CD4-positive, alpha-beta T cell treated with Interleukin-4 for 4 hours (primary cell): ENCODE data around the gene CCDC85B.
"Not testable (repeated sequence)": the region's sequence is repeated elsewhere in the genome, so short reads cannot be mapped to it uniquely, and the experiment has no call there.

Experiments
- DNase-seq: peaks from one replicate; pipeline ENCODE4 v3.0.0-alpha.2; 2020

CCDC85B gene

DNA sequence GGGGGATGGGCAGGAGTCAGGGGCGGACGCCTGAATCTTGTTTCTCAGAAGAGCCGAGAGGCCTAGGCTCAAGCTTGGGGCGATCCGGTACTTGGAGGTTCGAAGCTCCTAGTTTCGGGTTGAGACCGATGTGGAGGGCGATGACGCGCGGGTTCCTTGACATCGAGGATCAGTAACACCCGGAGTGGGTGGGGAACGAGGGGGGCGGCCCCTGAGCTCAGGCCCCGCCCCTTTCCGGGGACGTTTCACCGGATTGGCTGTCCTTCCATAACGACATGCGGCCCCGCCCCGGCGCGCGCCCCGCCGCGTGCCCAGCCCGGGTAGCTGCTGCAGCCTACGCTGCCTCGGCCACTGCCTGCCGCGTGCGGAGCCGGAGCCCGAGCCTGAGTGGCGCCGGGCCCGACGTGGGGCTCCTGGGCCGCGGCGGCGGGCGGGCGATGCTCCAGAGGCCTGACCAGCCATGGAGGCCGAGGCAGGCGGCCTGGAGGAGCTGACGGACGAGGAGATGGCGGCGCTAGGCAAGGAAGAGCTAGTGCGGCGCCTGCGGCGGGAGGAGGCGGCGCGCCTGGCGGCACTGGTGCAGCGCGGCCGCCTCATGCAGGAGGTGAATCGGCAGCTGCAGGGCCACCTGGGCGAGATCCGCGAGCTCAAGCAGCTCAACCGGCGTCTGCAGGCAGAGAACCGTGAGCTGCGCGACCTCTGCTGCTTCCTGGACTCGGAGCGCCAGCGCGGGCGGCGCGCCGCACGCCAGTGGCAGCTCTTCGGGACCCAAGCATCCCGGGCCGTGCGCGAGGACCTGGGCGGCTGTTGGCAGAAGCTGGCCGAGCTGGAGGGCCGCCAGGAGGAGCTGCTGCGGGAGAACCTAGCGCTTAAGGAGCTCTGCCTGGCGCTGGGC lies at the start of gene CCDC85B:
CCDC85B (plus strand) TSS at position 350 of the 895 bp plus-strand sequence; CDS start at position 461, 111 bp downstream.
- DNase-seq, result peak; percentile 97

DNA sequence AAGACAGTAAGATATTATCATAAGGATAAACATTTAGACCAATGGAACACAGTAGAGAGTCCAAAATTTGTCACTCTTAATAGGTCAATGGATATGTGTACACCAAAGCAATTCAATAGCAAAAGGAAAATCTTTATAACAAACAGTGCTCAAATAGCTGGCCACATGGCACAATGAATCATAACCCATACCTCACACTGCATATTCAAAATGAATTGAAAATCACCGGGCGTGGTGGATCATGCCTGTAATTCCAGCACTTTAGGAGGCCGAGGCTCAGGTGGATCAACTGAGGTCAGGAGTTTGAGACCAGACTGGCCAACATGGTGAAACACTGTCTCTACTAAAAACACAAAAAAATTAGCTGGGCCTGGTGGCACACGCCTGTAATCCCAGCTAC lies 48.3 kb upstream of the CCDC85B start:
- DNase-seq, result no peak

DNA sequence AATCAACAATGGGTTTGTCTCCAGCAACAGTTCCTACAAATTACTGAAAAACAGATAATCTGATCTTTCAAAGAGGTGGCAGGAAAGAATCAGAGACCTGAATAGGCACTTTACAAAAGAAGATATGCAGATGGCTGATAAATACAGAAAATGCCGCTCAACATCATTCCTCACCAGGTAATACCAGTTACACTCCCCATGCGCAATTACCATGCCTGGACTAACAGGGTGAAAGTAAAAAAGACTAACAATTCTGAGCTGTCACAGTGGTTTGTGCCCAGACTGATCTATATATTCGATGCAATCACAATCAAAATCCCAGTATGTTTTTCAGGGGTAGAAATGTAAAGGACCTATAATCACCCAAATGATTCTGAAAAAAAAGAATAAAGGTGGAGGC lies 46.7 kb upstream of the CCDC85B start:
- DNase-seq, result no peak

DNA sequence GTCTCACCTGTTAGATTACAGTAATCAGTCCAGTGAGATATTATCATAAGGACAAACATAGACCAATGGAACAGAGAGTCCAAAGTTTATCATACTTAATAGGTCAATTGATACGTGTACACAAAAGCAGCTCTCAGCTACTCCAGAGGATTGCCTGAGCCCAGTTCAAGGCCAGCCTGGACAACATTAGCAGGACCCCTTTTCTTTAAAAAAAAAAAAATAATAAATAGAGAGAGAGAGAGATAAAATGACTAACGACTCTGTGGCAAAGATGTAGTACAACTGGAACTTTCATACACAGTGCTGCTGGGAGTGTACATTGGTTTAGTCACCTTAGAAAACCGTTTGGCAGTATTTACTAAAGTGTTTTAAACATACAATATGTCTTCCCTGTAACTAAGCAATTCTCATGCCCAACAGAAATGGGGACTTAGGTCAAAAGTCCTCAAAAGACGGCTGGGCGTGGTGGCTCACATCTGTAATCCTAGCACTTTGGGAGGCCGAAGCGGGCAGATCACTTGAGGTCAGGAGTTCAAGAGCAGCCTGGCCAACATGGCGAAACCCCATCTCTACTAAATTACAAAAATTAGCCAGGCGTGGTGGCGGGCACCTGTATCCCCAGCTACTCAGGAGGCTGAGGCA lies 46.1 kb upstream of the CCDC85B start:
- no peak for DNase-seq

DNA sequence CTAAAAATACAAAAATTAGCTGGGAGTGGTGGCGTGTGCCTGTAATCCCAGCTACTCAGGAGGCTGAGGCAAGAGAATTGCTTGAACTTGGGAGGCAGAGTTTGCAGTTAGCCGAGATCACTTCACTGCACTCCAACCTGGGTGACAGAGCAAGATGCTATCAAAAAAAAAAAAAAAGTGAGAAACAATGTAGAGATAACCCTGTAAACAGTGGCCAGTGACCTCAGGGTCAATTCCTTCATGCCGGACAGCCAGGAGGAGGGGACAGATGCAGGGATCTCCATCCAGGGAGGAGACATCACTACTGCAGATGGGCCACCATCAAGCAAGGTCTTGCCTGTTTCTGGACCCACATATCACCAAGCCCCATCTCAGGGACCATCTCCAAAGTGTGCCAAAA lies 42.7 kb upstream of the CCDC85B start:
- no peak for DNase-seq

DNA sequence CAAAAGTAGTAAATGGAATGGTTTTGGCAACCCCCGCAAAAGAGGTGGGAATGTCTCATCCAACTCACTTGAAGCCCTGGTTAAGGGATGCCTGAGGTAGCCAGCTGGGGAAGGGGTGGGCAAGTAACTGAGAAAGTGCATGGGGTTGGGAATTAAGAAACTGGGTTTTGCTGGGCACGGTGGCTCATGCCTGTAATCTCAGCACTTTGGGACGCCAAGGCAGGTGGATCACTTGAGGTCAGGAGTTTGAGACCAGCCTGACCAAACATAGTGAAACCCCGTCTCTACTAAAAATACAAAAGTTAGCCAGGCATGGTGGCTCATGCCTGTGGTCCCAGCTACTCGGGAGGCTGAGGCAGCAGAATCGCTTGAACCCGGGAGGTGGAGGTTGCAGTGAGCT lies 41.8 kb upstream of the CCDC85B start:
- DNase-seq, result not testable (repeated sequence)

DNA sequence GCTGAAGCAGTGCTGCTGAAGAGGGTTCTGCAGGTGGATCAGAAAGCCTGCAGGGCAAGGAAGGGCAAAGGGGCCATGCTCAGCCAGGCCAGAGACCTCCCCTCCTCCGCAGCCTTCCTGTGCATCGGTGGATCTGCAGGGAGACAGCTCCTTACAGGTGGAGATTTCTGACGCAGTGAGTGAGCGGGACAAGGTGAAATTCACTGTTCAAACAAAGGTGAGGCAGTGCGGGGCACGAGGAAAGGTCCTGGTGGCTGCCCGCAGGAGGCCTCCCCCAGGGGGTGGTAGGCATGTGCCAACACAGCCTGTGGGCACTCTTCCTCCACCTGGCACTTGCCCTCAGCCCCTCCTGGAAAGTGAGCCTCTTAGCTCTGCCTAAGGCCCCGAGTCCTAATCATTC lies 41.1 kb upstream of the CCDC85B start:
- no peak for DNase-seq

DNA sequence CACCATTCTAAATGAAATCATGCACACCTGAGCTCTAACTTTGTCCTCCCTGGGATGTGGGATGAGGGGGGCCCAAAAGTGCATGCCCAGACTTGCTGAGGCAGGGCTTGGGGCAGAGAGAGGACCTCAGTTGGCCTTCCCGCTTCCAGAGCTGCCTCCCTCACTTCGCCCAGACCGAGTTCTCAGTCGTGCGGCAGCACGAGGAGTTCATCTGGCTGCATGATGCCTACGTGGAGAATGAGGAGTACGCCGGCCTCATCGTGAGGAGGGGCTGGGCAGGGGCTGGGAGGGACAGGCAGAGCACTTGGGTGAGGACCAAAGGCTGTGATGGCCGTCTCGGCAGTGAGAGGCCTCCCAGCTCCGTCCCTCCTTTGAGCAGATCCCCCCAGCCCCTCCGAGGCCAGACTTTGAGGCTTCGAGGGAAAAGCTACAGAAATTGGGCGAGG lies 40.7 kb upstream of the CCDC85B start:
- no peak for DNase-seq

DNA sequence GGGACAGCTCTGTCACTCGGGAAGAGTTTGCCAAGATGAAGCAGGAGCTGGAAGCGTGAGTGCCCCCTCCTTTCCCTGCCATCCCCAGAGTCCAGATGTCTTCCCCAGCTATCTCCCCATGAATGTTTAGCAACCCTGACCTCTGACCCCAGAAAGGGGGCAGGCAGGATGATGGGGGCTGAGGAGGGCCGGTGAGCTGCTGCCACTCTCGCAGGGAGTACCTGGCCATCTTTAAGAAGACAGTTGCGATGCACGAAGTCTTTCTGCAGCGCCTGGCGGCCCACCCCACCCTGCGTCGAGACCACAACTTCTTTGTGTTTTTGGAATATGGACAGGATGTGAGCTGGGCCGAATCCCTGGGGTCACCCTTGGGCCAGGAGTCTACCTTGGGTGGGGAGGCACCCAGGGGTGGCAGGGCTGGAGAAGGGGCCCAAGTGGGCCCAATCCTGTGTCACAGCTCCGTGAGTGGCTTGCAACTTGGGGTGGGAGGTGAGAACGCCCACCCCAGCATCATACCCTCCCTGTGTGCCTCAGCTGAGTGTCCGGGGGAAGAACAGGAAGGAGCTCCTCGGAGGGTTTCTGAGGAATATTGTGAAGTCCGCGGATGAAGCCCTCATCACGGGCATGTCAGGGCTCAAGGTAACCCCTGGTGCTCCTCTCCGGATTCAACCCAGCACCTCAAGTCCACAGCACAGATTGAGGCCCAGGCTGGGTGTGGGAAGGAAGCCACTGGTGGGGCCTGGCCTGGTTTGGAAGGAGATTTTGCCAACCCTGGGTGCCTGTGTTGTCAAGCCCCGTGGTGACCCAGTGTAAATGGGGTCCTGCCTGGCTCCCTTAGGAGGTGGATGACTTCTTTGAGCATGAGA lies 40.0 kb upstream of the CCDC85B start:
- DNase-seq, result no peak

DNA sequence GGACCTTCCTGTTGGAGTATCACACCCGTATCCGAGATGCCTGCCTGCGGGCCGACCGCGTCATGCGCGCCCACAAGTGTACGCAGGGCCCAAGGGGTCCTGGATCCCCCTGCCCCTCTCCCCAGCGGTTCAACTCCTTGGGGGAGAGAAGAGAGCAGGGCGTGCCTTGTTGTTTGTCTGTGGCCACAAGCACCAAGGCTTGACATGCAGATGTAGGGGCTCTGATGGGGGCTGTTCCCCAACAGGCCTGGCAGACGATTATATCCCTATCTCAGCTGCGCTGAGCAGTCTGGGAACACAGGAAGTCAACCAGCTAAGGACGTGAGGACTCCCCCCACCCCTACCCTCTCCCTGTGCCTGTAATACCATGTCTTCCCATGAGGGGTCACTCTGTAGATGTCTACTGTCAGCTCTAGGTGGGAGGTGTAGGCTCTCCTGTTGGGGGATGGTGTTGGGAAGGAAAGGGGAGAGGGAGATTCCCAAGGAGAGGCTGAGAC lies 39.3 kb upstream of the CCDC85B start:
- DNase-seq, result no peak

DNA sequence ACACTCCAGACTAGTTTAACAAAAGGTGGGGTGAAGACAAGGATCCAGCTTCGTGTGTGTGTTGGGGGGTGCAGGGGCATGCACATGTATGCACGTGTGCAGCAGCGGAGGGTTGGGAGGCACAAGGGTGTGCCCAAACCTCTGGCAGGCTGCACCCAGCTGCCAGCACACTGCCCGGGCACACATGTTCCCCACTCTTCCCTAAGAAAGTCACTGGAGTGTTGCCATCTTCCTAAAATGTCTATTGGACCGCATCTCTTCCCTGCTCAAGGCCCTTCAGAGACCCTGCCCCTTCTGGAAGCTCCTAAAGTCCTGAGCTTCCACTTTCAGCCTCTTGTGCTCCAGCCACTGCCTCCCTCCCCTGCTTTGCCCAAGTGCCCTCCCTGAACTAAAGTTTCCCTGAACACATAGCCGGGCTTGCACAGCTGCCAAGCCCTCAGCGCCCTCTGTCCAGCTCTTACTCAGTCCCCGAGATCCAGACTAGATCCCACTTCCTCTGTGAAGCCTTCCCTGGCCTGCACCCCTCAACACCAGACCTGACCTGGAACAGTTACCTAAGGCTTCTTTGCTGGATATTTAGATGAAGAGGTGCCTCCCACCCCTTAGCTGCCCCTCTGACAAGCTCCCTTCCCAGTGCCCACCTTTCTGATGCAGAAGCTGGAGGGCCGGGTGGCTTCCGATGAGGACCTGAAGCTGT lies 38.5 kb upstream of the CCDC85B start:
- no peak for DNase-seq

DNA sequence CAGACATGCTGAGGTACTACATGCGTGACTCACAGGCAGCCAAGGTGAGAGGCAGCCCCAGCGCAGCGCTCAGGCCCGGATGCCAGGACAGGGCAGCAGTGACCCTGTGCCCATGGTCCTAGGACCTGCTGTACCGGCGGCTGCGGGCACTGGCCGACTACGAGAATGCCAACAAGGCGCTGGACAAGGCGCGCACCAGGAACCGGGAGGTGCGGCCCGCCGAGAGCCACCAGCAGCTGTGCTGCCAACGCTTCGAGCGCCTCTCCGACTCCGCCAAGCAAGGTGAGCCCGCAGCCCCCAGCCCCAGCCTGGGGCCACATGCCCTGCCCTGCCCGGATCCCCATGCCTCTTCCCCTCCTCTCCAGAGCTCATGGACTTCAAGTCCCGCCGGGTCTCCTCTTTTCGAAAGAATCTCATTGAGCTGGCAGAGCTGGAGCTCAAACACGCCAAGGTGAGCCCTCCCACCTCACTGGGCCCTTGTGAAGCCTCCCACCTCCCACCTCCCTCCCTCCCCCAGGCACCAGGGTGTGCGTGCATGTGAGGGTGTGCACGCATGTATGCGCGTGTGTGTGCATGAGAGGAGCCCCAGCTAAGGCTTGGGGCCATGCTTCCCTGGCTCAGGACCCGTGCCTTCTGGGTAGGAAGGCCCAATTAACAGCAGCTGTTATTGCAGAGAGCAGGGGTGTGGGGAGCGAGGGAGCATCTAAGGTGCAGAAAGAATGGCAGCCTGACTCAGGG lies 37.8 kb upstream of the CCDC85B start:
- DNase-seq, result no peak

DNA sequence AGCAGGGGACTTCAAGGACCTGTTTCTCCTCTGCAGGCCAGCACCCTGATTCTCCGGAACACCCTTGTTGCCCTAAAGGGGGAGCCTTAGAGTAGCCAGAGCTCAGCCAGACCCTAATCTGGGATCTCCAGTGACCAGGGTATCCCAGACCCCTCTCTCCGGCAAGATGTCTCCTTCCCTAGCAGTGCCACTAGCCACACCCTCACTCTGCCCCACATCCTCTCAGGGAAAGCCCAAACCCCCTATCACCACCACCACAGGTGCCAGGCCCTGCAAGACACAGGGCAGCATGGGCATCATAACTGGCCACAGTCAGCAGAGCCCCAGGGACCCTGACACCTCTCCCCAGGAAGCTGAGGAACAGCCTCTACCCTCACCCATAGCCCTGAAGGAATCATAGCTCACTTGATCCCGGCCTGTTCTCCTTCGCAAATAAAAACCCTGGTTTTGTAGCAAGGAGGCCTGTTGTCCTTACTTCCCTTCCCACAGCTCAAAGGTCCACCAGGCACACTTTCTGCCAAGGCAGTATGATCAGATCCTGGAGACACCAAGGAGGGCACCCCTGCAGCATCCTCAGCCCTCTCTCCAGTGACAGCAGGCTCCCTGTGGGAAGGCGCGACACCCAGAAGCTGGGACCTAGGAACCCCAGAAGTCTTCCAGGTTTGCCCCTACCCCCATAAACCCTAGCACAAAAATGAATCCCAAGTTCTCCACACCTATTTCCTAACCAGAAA lies 37.1 kb upstream of the CCDC85B start:
- no peak for DNase-seq

DNA sequence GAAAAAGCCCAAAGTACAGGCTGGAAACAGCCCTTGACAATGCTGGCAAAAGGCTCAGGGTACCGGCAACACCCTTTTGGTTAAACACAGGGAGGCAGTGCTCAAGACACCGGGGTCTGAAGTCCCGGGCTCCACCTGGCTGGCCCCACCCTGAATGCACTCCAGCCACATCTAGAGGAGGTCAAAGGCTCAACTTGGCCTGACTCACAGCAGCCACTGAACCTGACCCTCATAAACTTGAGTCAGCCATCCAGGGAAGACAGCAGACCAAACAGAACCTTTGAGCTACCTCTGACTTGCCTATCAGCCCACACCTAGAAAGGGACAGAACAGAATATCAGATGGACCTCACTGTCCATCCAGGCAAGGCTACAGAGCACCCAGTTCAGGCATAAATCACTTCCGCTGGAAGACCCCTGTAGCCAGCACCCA lies 36.3 kb upstream of the CCDC85B start:
- no peak for DNase-seq

DNA sequence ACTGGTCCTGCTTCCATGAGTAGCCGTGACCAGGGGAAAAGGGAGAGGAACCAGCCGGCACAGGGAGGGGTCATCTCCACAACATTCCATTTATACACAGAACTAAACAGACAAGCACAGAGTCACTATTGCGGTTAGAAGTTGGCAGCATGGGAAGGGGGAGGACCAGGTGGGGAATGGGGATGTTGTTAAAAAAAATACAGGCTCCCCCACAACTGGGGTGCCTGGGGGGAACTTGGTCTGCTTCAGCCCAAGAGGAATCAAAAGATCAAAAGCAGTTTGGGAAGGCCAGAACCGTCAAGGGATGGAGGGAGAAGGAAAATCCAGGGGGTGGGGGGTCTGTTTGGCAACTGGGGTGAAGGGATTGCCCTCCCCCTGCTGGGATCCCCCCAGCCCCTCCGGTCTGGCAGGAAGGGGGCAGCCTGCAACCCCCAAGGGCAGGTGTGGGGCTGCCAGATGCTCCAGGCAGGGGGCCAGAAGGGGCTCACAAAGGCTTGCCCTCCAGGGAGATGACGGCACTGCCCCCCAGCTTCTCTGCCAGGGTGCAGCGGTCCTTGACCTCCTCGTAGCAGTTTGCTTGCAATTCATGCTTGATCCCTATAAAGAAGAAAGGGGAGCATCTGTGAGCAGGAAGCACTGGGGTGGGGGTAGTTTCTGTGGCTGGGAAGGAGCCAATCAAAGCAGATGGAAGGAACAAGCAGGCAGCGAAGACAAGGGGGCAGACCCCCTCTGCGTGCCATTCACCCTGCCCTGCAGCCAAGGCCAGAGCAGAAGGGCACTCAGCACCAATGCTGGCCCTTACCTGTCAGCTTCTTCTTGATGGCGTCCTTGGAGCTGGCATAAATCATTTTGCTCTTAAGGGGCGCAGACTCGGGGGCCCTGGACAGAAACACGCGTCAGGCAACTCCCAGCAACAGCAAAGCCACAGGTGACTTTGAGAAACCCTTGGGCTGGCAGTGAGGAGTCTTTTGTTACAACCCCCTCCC lies 35.3 kb upstream of the CCDC85B start:
- DNase-seq, result no peak

DNA sequence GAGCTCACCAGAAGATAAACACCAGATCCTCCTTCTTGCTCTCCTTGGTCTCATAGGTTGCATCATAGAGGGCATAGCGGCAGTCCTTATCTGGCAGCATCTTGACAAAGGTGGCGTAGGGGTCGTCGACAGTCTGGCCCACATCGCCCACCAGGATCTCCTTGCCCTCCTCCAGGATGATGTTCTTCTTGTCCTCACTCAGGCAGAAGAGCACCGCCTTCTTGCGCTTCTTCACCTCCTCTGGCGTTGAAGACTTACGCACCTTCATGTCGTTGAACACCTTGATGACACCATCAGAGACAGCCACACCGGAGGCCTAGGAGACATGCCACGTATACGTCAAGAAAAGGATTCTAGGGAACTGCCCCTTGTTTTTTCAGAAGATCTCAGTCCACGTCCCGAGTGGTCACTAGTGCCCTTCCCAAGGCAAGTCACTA lies 34.5 kb upstream of the CCDC85B start:
- DNase-seq, result no peak

DNA sequence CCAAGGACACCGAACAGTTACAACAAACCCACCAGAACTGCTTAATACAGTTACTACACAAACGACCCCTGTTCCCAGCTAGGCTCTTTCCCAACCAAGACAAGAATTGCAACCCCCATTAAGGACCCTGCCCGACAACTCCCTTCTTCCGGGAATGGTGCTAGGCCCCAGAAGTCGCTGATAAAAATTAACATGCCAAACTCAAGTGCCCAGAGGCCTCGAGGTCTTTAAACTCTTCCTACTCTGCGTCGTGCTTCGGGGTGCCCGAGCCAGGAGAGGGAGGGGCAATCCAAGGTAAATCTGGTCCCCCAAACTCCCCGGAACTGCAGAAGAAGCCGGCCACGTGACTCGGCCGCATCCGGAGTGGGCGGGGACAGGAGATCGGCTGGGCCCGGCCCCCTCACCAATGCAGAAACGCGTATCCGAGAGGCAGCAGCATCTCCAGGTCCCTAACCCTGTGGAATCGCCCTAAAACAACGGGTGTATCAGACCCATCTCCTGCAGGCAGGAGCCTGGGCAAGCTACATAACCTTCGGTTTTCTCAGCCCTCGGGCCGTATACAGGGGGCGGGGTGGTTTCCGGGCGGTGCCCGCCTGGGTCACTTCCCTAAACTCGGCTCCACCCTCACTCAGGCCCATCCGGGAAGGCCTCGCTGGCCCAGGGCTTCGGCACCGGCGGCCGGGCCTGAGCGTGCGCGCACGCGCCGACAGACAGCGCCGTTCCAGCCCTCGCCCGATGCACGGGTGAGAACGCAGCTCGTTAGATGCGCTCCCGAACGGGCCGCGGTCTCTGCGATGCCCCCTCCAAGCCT lies 33.6 kb upstream of the CCDC85B start:
- peak; percentile 78 for DNase-seq

DNA sequence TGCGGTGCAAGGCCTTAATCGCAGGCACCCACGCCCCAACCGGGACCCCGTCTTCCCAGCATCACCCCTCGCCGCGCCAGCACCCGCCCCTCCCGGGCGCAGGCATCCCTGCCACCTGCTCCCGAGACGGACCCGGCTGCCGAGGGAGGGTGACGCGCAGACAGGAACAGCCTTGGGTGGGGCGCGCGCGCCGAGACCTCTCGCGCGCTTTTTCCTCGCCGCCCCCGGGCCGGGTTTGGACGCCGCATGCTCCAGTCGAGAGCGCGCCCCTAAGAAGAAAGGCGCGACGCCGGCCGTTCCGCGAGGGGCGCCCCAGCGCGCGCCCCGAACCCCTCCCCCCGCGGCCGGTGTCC lies 33.0 kb upstream of the CCDC85B start:
- peak; percentile 47 for DNase-seq
